NB4 (cell line): Measurements from ENCODE around the gene HOXA13.

Source experiments
- DNase-seq: peaks from one replicate; pipeline ENCODE4 v3.0.0; 2010; ENCODE audit warnings: low read depth
- H3K4me3 ChIP-seq: one replicate; pipeline ENCODE4 v1.5.1; 2011; ENCODE audit warnings: mild to moderate bottlenecking, low read depth, low read length, moderate library complexity
- MAX ChIP-seq: IDR thresholded peaks from 2 replicates; pipeline ENCODE4 v1.6.1; 2011; ENCODE audit warnings: low read depth, low read length
- MYC ChIP-seq: IDR thresholded peaks from 2 replicates; pipeline ENCODE4 v1.6.1; 2011; ENCODE audit warnings: low read depth, low read length
- POLR2A ChIP-seq: IDR thresholded peaks from 2 replicates; pipeline ENCODE4 v1.6.1; 2011; ENCODE audit warnings: mild to moderate bottlenecking; ENCODE audit not compliant: insufficient read length; ENCODE audit errors: extremely low read depth
- TF ChIP-seq, protein P1 (sequence below): IDR thresholded peaks from one replicate; pipeline ENCODE4 v1.5.1; 2012; ENCODE audit warnings: low read depth, low read length

HOXA13 gene

DNA sequence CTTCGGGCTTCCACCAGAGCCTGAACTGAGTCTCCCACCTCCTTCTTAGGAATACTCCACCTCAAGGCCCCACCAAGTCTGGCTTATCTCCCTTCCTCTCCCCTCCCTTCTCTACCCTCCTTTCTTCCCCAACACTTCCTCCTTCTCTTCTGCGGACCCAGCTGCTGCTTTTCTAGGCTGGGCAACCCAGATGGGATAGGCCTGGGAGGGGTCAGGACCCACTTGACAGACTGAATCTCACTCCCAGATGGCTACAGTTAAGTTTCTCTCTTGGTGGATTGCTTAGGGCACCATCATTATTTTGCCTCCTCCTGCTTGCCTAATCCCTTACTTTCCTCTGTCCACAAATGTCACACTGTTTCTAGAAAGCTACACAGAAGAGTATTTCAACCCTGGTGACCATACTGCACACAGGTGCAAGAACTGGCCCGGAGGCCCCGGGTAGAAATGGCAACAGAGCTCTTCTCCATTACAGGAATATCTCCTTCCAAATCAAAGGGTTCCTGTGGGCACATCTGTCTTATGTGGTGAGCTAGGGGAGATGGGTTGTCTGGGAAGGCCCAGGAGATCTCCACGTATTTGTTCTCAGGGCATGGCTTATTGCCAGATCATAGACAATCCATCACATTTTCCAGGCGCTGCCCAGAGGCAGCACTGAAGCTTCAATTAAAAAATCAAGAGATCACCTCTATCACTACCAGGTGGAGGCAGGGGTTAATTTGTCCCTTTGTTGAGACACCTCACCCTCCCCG is 9.7 kb downstream of the HOXA13 start:
- TF ChIP-seq, protein P1, sequence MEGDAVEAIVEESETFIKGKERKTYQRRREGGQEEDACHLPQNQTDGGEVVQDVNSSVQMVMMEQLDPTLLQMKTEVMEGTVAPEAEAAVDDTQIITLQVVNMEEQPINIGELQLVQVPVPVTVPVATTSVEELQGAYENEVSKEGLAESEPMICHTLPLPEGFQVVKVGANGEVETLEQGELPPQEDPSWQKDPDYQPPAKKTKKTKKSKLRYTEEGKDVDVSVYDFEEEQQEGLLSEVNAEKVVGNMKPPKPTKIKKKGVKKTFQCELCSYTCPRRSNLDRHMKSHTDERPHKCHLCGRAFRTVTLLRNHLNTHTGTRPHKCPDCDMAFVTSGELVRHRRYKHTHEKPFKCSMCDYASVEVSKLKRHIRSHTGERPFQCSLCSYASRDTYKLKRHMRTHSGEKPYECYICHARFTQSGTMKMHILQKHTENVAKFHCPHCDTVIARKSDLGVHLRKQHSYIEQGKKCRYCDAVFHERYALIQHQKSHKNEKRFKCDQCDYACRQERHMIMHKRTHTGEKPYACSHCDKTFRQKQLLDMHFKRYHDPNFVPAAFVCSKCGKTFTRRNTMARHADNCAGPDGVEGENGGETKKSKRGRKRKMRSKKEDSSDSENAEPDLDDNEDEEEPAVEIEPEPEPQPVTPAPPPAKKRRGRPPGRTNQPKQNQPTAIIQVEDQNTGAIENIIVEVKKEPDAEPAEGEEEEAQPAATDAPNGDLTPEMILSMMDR = no peak
- TF ChIP-seq MAX (no peak), MYC (no peak), POLR2A (no peak)
- peak; percentile 43 for DNase-seq
- H3K4me3 ChIP-seq = no peak overlapping the region

GRCh38 chr7:27189295-27189996 is 10.4 kb downstream of the HOXA13 start:
- H3K4me3 ChIP-seq = peak overlapping the region; percentile 75
- peak; percentile 56 for DNase-seq
- TF ChIP-seq MAX (no peak), MYC (no peak), POLR2A (peak; percentile 24)
- TF ChIP-seq, protein P1 = peak; percentile 7

DNA sequence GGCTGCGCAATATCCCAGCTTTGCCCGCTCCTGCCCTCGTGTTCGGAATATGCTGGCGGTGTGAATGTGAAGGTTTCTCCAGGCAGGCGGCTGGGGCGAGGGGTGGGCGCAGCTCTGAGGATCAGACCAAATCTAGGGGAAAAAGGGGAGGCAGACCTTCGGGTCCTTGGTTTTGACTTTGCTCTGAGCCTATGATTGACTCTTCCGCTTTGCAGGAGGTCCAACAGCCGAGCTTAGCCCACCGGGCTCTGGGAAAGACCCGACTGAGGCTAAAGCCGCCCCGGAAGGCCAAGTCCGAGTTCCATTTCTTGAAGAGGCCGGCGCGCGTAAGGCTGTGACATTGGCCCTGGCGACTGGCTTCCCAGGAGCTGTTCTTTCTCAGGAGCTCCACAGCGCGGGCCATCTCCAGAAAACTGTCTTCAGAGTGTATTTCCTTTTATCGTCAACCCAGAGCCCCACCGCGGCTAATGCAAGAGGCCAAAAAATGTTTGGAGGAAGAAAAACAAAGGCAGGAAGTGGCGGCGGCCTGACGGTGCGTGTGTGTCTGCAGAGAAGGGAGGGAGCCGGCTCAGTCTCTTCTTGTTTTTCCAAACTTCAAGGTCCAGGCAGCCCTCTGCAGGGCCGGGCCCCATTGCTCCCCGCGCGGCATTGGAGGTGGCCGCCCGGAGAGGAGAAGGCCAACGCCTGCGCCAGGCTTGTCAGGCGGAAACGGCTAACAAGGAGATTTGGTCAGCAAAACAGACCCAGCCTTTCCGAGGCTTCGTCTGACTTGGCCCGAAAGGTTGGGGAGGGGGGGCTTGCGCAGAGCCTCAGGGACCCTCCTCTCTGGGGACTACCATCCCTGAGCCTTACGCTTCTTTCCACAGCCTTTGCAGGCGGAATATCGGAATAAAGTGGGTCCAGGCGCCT is 11.3 kb downstream of the HOXA13 start:
- DNase-seq = peak; percentile 91
- TF ChIP-seq MAX = peak; percentile 64
- TF ChIP-seq MYC = peak; percentile 54
- peak; percentile 30 for TF ChIP-seq POLR2A
- TF ChIP-seq, protein P1 = no peak
- H3K4me3 ChIP-seq = peak overlapping the region; percentile 75

GRCh38 chr7:27187475-27188385 is 12.2 kb downstream of the HOXA13 start:
- H3K4me3 ChIP-seq = peak overlapping the region; percentile 75
- TF ChIP-seq, protein P1 = peak; percentile 5
- TF ChIP-seq MYC = peak; percentile 46; the same call in 1 of the 2 replicates
- TF ChIP-seq POLR2A = no peak
- peak; percentile 84 for DNase-seq
